22Rv1 (cell line): ENCODE results near the gene SMYD3.

Experiments used
- H3K27ac ChIP-seq: fragments of 450-650 bp; 2 replicates; pipeline ENCODE4 v1.5.1; 2017
- ZFX ChIP-seq: fragments of 450-650 bp; IDR thresholded peaks from 2 replicates; pipeline ENCODE4 v1.6.1; 2017; ENCODE audit warnings: antibody characterized with exemption, borderline replicate concordance
- TF ChIP-seq, protein P1 (sequence below): fragments of 450-650 bp; IDR thresholded peaks from 2 replicates; pipeline ENCODE4 v1.5.1; 2017; ENCODE audit warnings: mild to moderate bottlenecking

The SMYD3 gene

DNA sequence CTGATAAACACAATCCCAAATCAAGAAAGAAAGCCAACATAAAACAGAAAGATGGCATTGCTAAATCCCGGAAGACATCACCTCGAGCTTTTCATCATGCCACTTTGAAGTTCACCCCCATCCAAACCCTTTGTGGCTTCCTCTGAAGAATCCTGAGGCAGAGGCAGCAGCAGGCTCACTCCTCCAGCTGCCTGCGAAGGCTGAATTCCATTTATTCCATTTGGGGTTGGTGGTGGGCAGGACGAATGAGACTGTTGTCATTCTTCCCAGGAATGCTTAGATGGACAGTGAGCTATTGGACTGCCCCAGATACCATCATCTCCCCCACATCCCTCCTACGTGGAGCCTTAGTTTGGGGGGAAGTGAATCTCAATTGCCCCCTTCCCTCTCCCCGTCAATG lies 437.5 kb downstream of the SMYD3 start:
- TF ChIP-seq, protein P1, sequence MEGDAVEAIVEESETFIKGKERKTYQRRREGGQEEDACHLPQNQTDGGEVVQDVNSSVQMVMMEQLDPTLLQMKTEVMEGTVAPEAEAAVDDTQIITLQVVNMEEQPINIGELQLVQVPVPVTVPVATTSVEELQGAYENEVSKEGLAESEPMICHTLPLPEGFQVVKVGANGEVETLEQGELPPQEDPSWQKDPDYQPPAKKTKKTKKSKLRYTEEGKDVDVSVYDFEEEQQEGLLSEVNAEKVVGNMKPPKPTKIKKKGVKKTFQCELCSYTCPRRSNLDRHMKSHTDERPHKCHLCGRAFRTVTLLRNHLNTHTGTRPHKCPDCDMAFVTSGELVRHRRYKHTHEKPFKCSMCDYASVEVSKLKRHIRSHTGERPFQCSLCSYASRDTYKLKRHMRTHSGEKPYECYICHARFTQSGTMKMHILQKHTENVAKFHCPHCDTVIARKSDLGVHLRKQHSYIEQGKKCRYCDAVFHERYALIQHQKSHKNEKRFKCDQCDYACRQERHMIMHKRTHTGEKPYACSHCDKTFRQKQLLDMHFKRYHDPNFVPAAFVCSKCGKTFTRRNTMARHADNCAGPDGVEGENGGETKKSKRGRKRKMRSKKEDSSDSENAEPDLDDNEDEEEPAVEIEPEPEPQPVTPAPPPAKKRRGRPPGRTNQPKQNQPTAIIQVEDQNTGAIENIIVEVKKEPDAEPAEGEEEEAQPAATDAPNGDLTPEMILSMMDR: no peak
- TF ChIP-seq ZFX: no peak
- H3K27ac ChIP-seq: no peak overlapping the region

DNA sequence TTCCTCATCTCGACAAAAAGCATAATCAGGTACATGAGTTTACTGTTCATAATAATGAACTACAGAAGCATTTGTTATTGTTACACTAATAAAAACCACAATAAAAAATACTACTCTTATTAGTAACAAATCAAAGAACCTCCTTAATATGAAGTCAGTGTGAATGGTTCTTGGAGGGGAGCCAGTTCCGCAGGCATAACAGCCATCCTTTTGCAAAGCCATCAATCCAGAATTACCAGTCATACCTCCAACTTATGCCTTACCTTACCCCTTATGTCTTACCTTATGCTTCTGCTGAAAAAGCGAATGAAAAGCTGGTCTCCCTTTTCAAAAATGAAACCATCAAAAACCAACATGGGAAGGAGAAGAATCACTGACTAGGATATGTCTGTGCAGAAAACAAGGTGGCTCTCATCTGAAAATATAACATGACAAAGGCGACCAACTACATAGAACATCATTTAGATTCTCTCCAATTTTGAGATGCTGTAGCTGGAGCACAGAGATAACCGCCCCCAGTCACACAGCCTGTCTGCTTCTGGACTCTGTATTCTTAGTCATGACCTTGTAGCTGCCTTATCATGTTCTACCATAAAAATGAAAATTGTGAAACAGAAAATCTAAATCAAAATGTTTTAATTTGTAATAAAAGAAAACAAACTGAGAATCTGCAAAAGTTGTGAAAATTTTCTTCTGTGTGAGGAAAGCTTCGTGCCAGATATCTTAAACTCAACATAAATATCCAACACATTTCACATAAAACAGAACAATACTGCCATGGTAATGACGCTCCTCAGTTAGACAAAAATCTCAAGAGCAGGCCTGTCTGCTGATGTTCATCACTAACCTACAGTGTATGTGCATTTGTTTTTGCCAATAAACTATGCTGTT lies 438.2 kb downstream of the SMYD3 start:
- TF ChIP-seq, protein P1: no peak
- TF ChIP-seq ZFX: no peak
- no peak overlapping the region for H3K27ac ChIP-seq

DNA sequence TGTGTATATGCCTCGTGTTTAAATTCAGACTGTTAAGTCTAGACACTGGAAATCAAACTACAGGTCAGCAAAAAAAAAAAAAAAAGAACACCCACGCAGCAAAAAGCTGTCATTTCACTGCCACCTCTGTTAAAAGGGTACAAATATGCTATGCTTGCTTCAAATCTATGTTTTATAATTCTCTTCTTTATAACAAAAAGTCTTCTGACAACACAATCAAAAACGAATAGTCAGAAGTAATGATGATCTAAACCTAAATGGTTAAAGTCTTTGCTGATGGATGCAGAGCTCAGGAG lies 438.9 kb downstream of the SMYD3 start:
- TF ChIP-seq, protein P1: no peak
- no peak for TF ChIP-seq ZFX

DNA sequence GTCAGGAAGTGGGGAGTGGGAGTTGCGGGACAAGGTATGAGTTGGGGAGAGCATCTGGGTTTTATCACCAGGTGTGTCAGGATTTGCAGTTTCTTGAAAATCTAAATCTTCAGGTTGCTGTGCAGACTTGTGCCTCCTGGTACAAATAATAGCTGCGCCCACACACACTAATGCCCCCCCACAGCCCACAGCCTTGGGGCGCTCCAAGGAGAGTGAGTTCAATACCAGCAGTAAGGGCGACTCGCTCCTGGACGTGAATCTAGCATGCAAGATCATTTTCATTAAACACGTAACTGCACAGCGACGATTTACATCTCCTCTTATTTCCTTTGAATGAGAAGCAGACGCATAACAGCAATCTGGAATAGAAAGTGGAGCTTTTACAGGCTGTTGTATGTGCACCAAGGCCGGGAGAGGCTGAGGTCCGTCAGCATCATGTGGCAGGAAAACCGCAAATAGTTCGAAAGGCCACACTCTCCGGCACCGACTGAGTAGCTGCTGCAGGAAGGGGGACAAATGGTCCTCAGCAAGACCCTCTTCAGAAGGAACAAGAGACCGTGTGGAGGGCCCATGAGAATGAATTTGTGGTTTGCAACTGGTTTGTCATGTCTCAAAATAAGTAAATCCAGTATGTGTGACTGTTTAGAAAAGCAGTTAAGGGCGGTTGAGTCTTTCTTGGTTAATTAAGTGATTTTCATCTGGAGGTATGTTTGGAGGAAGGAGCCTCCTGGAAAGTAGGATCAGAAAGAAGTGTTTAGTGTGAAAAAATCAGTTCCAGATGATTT lies 439.5 kb downstream of the SMYD3 start:
- no peak overlapping the region for H3K27ac ChIP-seq
- TF ChIP-seq ZFX: no peak
- TF ChIP-seq, protein P1: no peak

More for the DNA sequence above, 438.9 kb downstream of the SMYD3 start:
- no peak overlapping the region for H3K27ac ChIP-seq

DNA sequence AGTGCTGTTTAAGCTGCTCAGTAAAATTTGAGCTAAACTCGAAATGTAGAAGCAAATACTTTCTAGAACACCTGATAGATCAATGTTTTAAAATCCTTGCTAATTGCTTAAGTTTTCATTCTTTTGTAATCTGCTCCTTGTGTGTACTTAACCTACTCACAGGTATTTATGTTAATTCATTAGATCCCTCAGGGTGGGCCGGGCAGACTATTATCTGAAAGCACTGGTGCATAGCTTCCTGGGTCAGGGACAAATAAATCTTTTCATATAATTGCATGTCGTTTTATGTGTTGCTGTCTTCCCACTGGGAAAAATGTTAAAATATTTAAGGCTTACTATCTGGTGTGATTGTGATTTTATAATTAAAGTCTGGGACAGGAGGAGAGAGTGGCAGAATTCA lies 440.5 kb downstream of the SMYD3 start:
- H3K27ac ChIP-seq: no peak overlapping the region
- no peak for TF ChIP-seq ZFX
- TF ChIP-seq, protein P1: no peak

DNA sequence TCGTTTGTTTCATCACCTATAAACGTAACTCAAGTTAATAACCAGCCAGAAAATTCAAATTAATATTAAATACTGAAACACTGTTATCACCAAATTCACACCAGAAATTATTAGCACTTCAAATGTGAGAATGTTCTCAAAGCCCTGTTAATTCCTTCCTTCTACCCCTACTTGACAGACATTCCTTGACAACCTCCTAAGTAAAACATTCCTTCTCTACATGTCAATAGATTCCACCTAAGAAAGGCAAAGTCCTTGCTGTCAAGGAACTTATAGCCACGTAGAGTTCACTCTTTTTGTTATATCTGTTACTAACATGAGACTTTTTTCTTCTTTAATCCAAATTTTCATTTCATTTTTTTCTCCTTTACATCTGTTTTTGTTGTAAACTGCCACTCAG lies 441.5 kb downstream of the SMYD3 start:
- TF ChIP-seq, protein P1: no peak
- no peak for TF ChIP-seq ZFX
- H3K27ac ChIP-seq: no peak overlapping the region

DNA sequence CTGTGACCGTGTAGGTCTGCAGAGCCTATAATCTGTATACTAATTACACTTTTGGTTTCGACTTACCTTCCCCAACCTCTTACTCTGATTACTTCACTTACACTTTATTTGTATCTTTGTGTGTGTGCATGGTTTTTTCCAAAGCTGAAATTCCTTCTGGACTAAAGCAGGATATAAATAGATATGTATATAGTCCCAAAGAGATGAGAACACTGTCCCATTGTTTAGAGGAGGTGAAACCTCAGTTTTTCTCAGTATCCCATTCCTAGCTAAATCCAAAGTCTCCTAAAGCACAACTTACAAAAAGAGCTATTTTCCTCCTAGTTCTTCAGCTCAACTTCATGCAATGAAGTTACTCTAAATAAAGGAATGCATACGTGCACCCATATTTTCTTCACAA lies 442.2 kb downstream of the SMYD3 start:
- no peak overlapping the region for H3K27ac ChIP-seq
- TF ChIP-seq, protein P1: no peak
- TF ChIP-seq ZFX: no peak
